K562 (cell line): ENCODE measurements around the gene EPO. TPM values are rescaled to one million over a fixed set of nuclear protein-coding genes. Genes with fewer than 3 reads are reported as not detected.

Experiments used
- CBFA2T2 ChIP-seq: fragments of 450-650 bp; conservative IDR thresholded peaks from 2 replicates; pipeline ENCODE4 v1.6.1; 2017; ENCODE audit warnings: mild to moderate bottlenecking
- CHD4 ChIP-seq: fragments of 200-600 bp; sonication (generic); IDR thresholded peaks from 3 replicates; pipeline ENCODE4 v1.6.1; 2012; ENCODE audit warnings: low read depth, mild to moderate bottlenecking, mixed read lengths, low read length, inconsistent platforms; ENCODE audit not compliant: insufficient read depth, insufficient replicate concordance, poor library complexity, severe bottlenecking
- JUN ChIP-seq, 2 experiments: sonication (generic) in 1 of 2; formaldehyde crosslinking in 1 of 2; IDR thresholded peaks; 2 replicates each; pipeline versions ENCODE4 v1.6.1 to v1.8.0; 2012 to 2022; ENCODE audit warnings: borderline replicate concordance in 2 of 2, mild to moderate bottlenecking in 2 of 2, improper control_type of control experiment in 1 of 2, low read depth in 1 of 2, low read length in 1 of 2, missing genetic modification reagents in 1 of 2
- SMAD2 ChIP-seq: fragments of 150-350 bp; IDR thresholded peaks from 2 replicates; pipeline ENCODE4 v1.6.1; 2014; ENCODE audit warnings: low read depth, mild to moderate bottlenecking, low read length
- ZBTB7A ChIP-seq: IDR thresholded peaks from 2 replicates; pipeline ENCODE4 v1.6.1; 2011; ENCODE audit warnings: low read depth, mild to moderate bottlenecking, low read length, moderate library complexity, borderline replicate concordance; ENCODE audit not compliant: control insufficient read depth
- ZNF584 ChIP-seq: fragments of 200-800 bp; sonication (Bioruptor generic); IDR thresholded peaks from 2 replicates; pipeline ENCODE4 v1.6.1; 2016; ENCODE audit warnings: low read depth, mild to moderate bottlenecking, missing genetic modification characterization, missing compliant biosample characterization
- ZNF79 ChIP-seq: fragments of 250-450 bp; sonication (Bioruptor Pico); IDR thresholded peaks from 2 replicates; pipeline ENCODE4 v1.4.0; 2020; ENCODE audit warnings: low read depth, mild to moderate bottlenecking, moderate library complexity
- polyA plus RNA-seq, 8 experiments: library from polyadenylated mRNA; depleted of rRNA in 4 of 8; stranded (reverse) in 5 of 8; unstranded in 3 of 8; fragments of >200 nt; fragmentation: Nextera tagmentation in 2 of 8; fragmentation: Illumina TruSeq in 1 of 8; extraction: Ambion mirVana in 2 of 8; extraction: Trizol in 1 of 8; gene quantifications; 2 replicates each; pipeline versions ENCODE4 v1.2.1 to v1.2.3, GENCODE V29; 2011 to 2014; ENCODE audit warnings: inconsistent platforms in 1 of 8, missing spikeins in 1 of 8
- total RNA-seq, 7 experiments: library from RNA; depleted of rRNA in 6 of 7; stranded (reverse); fragments of >200 nt in 6 of 7; fragmentation: Illumina TruSeq in 2 of 7; extraction: Trizol in 2 of 7; gene quantifications; 2 replicates each; pipeline versions ENCODE4 v1.2.1 to v1.2.3, GENCODE V29; 2011 to 2021; ENCODE audit warnings: low replicate concordance in 1 of 7
- TF ChIP-seq, protein P1 (sequence below): fragments of 250-450 bp; sonication (Bioruptor Pico); IDR thresholded peaks from 2 replicates; pipeline ENCODE4 v1.8.0; 2022; ENCODE audit warnings: moderate library complexity, mild to moderate bottlenecking, inconsistent platforms
- TF ChIP-seq, protein P2 (sequence below): IDR thresholded peaks from 2 replicates; pipeline ENCODE4 v1.6.1; 2014; ENCODE audit warnings: antibody characterized with exemption
- TF ChIP-seq, protein P3 (sequence below): fragments of 250-450 bp; sonication (Bioruptor Pico); IDR thresholded peaks from 2 replicates; pipeline ENCODE4 v1.5.1; 2021; ENCODE audit warnings: mild to moderate bottlenecking
- TF ChIP-seq, protein P4 (sequence below), 2 experiments: IDR thresholded peaks in 1 of 2; conservative IDR thresholded peaks in 1 of 2; 2 replicates each; pipeline ENCODE4 v1.6.1; 2016; ENCODE audit warnings: low read depth in 2 of 2, mild to moderate bottlenecking in 1 of 2, missing compliant biosample characterization in 1 of 2, missing genetic modification characterization in 1 of 2, moderate library complexity in 1 of 2
- TF ChIP-seq, protein P5 (sequence below): fragments of 250-450 bp; sonication (Bioruptor Pico); IDR thresholded peaks from 2 replicates; pipeline ENCODE4 v1.4.0; 2020; ENCODE audit warnings: borderline replicate concordance

The EPO gene
- total and polyA plus RNA-seq, 9 of the 15 experiments (the other 6 are each of a cell fraction or from before 2014, with no cell fraction given) = 0.06 to 0.41 (median 0.07) TPM; not detected in 6

DNA sequence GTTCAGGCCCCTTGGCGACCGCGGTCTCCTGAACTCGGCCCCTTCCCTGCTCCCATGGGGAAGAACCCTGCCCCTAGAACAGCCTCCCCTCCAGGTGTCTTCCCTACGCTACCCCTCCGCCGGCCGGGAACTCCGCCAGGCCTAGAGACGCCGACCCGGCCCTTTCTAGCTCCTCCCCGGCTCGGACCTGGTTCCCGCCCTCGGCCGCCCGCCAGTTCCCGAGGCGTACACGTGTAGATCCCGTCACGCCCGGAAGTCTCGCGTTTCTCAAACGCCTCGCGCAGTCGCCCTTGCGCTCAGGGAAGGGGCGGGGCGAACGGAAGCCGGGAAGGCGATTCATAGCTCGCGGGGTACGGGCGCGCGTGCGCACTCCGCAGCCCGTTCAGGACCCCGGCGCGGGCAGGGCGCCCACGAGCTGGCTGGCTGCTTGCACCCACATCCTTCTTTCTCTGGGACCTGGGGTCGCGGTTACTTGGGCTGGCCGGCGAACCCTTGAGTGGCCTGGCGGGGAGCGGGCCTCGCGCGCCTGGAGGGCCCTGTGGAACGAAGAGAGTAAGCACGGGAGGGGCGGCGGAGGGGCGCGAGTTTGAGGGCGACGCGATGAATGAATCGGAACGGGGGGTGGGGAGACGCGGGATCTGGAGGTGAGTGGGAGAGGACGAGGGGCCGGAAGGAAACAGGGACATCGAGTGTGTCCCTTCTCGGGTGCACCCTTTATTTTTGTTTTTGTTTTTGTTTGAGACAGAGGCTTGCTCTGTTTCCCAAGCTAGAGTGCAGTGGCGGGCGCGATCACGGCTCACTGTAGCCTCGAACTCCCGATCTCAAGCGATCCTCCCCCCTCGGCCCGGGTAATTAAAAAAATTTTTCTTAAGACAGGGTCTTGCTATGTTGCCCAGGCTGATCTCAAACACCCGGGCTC is 14.3 kb upstream of the EPO start, which contains the start of gene POP7 (continued):
- TF ChIP-seq, protein P1, sequence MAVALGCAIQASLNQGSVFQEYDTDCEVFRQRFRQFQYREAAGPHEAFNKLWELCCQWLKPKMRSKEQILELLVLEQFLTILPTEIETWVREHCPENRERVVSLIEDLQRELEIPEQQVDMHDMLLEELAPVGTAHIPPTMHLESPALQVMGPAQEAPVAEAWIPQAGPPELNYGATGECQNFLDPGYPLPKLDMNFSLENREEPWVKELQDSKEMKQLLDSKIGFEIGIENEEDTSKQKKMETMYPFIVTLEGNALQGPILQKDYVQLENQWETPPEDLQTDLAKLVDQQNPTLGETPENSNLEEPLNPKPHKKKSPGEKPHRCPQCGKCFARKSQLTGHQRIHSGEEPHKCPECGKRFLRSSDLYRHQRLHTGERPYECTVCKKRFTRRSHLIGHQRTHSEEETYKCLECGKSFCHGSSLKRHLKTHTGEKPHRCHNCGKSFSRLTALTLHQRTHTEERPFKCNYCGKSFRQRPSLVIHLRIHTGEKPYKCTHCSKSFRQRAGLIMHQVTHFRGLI = no peak
- TF ChIP-seq ZNF79 (CRISPR knock-in tag) (no peak), ZBTB7A (no peak; the same call in none of the 2 replicates), CBFA2T2 (no peak), CHD4 (no peak), JUN (IDR thresholded peaks at IDR 0.05; ENCODE audit: borderline replicate concordance, low read depth, low read length) (peak; percentile 45; the same call in 1 of the 2 replicates), JUN (CRISPR knock-in tag; IDR thresholded peaks at IDR 0.05; ENCODE audit: borderline replicate concordance) (0 out of 2 replicates have a peak, but pooled peaks have one; percentile 76), SMAD2 (no peak), ZNF584 (CRISPR knock-in tag) (no peak)
- TF ChIP-seq, protein P2, sequence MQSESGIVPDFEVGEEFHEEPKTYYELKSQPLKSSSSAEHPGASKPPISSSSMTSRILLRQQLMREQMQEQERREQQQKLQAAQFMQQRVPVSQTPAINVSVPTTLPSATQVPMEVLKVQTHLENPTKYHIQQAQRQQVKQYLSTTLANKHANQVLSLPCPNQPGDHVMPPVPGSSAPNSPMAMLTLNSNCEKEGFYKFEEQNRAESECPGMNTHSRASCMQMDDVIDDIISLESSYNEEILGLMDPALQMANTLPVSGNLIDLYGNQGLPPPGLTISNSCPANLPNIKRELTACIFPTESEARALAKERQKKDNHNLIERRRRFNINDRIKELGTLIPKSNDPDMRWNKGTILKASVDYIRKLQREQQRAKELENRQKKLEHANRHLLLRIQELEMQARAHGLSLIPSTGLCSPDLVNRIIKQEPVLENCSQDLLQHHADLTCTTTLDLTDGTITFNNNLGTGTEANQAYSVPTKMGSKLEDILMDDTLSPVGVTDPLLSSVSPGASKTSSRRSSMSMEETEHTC = no peak
- TF ChIP-seq, protein P3, sequence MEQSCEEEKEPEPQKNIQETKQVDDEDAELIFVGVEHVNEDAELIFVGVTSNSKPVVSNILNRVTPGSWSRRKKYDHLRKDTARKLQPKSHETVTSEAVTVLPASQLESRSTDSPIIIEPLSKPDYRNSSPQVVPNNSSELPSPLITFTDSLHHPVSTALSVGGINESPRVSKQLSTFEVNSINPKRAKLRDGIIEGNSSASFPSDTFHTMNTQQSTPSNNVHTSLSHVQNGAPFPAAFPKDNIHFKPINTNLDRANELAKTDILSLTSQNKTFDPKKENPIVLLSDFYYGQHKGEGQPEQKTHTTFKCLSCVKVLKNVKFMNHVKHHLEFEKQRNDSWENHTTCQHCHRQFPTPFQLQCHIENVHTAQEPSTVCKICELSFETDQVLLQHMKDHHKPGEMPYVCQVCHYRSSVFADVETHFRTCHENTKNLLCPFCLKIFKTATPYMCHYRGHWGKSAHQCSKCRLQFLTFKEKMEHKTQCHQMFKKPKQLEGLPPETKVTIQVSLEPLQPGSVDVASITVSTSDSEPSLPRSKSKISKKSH (CRISPR knock-in tag) = no peak
- TF ChIP-seq, protein P4, sequence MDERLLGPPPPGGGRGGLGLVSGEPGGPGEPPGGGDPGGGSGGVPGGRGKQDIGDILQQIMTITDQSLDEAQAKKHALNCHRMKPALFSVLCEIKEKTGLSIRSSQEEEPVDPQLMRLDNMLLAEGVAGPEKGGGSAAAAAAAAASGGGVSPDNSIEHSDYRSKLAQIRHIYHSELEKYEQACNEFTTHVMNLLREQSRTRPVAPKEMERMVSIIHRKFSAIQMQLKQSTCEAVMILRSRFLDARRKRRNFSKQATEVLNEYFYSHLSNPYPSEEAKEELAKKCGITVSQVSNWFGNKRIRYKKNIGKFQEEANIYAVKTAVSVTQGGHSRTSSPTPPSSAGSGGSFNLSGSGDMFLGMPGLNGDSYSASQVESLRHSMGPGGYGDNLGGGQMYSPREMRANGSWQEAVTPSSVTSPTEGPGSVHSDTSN (CRISPR knock-in tag; IDR thresholded peaks at IDR 0.05; ENCODE audit: low read depth) = no peak
- TF ChIP-seq, protein P4 (tag; conservative IDR thresholded peaks at IDR 0.05; ENCODE audit: low read depth) = no peak
- TF ChIP-seq, protein P5, sequence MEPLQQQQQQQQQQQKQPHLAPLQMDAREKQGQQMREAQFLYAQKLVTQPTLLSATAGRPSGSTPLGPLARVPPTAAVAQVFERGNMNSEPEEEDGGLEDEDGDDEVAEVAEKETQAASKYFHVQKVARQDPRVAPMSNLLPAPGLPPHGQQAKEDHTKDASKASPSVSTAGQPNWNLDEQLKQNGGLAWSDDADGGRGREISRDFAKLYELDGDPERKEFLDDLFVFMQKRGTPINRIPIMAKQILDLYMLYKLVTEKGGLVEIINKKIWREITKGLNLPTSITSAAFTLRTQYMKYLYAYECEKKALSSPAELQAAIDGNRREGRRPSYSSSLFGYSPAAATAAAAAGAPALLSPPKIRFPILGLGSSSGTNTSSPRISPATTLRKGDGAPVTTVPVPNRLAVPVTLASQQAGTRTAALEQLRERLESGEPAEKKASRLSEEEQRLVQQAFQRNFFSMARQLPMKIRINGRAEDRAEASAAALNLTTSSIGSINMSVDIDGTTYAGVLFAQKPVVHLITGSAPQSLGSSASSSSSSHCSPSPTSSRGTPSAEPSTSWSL (CRISPR knock-in tag) = no peak
